Left ventricle myocardium inferior (tissue), 1 donor: ENCODE measurements around the gene TSPAN14. TPM values are rescaled to one million over a fixed set of nuclear protein-coding genes. Genes with fewer than 3 reads are reported as not detected.
A peak's percentile ranks its signal among the peaks of the same experiment; 100 is the strongest.

ENCODE experiments used
- DNase-seq: peaks from one replicate; pipeline ENCODE4 v3.0.0-alpha.2; 2020
- H3K27ac ChIP-seq: fragments of 200-600 bp; replicated peaks from 2 replicates; pipeline ENCODE4 v1.8.0; 2021
- H3K27me3 ChIP-seq: fragments of 200-600 bp; 2 replicates; pipeline ENCODE4 v1.8.0; 2021; ENCODE audit warnings: low read depth
- H3K36me3 ChIP-seq: fragments of 200-600 bp; 2 replicates; pipeline ENCODE4 v1.8.0; 2021
- H3K4me1 ChIP-seq: fragments of 200-600 bp; 2 replicates; pipeline ENCODE4 v1.8.0; 2021
- H3K4me3 ChIP-seq: fragments of 200-600 bp; 2 replicates; pipeline ENCODE4 v1.8.0; 2021; ENCODE audit warnings: mild to moderate bottlenecking, moderate library complexity
- H3K9me3 ChIP-seq: fragments of 200-600 bp; replicated peaks from 2 replicates; pipeline ENCODE4 v1.8.0; 2021
- intact Hi-C: fragments of 100-400 bp; cut with micrococcal nuclease; formaldehyde crosslinking; loops from one replicate; pipeline ENCODE4 v1.11.0; 2022
- total RNA-seq: library from RNA; stranded (reverse); fragmentation: NEBNext Ultra II Directional; extraction: Animal tissue kit (Norgen Biotek cat#: 25700); gene quantifications from one replicate; pipeline ENCODE4 v1.2.1, GENCODE V29; 2021
- TF ChIP-seq, protein P1 (sequence below): fragments of 200-600 bp; IDR thresholded peaks from 2 replicates; pipeline ENCODE4 v1.8.0; 2021; ENCODE audit warnings: antibody characterized with exemption, mild to moderate bottlenecking, borderline replicate concordance
- donor health status: DM: no; HTN: yes; CAD: no; lungs with severe emphysema.

The TSPAN14 gene
- total RNA-seq, 1 donor from 2014 or later, result 33.4 TPM

DNA sequence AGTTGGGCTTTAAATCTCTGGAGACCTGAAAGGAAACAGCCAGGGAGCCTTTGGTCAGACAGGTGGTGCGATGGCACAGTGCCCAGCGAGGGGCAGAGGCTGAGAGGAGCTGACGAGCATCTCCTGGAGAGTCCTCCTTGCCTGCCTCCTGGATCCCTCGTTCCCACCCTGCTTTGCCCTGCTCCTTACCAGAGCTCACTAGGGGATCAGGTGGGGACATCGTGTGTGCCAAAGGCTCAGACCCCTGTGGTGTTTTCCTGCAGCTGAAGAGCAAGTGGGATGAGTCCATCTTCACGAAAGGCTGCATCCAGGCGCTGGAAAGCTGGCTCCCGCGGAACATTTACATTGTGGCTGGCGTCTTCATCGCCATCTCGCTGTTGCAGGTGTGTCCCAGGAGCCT lies 61.8 kb downstream of the TSPAN14 start:
- peaks cover 94% of the 10 kb centered on the region for H3K4me1 ChIP-seq
- intact Hi-C loops, result no loop called here
- TF ChIP-seq, protein P1, sequence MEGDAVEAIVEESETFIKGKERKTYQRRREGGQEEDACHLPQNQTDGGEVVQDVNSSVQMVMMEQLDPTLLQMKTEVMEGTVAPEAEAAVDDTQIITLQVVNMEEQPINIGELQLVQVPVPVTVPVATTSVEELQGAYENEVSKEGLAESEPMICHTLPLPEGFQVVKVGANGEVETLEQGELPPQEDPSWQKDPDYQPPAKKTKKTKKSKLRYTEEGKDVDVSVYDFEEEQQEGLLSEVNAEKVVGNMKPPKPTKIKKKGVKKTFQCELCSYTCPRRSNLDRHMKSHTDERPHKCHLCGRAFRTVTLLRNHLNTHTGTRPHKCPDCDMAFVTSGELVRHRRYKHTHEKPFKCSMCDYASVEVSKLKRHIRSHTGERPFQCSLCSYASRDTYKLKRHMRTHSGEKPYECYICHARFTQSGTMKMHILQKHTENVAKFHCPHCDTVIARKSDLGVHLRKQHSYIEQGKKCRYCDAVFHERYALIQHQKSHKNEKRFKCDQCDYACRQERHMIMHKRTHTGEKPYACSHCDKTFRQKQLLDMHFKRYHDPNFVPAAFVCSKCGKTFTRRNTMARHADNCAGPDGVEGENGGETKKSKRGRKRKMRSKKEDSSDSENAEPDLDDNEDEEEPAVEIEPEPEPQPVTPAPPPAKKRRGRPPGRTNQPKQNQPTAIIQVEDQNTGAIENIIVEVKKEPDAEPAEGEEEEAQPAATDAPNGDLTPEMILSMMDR, result no peak
- DNase-seq, result no peak
- H3K36me3 ChIP-seq, result peaks cover 92% of the 10 kb centered on the region
- no peaks in the 10 kb centered on the region for H3K27me3 ChIP-seq
- H3K4me3 ChIP-seq, result no peak overlapping the region
- H3K9me3 ChIP-seq, result no peaks in the 10 kb centered on the region
- peak overlapping the region; percentile 82 for H3K27ac ChIP-seq

DNA sequence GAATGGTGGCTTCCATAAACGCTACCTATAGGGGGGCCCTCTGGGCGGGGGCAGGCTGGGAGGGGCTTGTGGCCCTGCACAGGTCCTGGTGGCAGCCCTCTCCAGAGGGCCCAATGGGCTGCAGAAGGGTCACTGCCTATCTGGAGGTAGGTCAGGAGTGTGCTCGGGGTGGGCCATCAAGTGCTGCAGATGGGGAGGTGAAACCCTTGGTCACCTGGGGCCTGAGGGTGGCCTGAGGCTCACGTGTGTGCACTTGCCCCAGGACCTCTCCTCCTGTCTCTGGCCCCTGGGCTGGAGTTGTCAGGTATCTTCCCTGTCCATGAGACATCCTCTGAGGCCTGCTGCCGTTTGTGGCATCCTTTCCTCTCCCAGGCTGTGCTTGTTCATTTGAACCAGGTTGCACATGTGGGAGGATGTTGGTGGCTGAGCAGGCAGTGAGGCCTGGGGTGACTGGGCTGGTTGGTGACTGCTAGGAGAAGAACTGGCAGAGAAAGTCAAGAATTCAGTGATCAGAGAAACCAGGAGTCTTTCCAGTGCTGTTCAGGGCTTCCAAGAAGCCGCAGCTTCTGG lies 62.5 kb downstream of the TSPAN14 start:
- intact Hi-C loops, result no loop called here
- Histone ChIP-seq H3K36me3 (peaks cover 90% of the 10 kb centered on the region), H3K4me3 (no peak overlapping the region), H3K27ac (peak overlapping the region; percentile 82), H3K4me1 (peaks cover 89% of the 10 kb centered on the region), H3K9me3 (no peaks in the 10 kb centered on the region), H3K27me3 (no peaks in the 10 kb centered on the region)
- DNase-seq, result no peak
- TF ChIP-seq, protein P1, result no peak

DNA sequence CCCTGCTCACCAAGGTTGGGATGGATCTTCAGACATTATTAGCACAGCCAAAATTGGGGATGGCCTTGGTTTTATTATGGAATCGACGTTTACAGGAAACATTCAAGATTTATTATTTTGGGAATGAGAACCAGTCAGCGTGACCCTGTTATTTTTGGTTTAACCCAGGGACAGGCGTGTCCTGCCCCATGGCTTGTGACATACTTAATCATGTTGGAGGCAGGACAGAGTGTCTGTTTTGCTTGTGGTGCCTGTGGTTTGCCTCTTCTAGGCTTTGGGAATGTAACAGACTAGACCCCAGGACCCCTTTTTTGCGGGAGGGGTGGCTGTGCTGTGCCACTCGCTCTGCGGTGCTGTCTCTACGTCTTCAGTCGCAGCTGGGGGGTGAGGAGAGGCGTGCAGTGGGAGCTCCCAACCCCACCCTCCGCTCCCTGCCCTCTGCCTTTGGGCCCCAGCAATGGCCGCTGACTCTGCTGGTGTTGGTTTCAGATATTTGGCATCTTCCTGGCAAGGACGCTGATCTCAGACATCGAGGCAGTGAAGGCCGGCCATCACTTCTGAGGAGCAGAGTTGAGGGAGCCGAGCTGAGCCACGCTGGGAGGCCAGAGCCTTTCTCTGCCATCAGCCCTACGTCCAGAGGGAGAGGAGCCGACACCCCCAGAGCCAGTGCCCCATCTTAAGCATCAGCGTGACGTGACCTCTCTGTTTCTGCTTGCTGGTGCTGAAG lies 63.5 kb downstream of the TSPAN14 start:
- DNase-seq, result no peak
- intact Hi-C loops, result no loop called here
- Histone ChIP-seq H3K27ac (peak overlapping the region; percentile 82), H3K4me1 (peaks cover 79% of the 10 kb centered on the region), H3K36me3 (peaks cover 81% of the 10 kb centered on the region), H3K4me3 (no peak overlapping the region), H3K27me3 (no peaks in the 10 kb centered on the region), H3K9me3 (no peaks in the 10 kb centered on the region)
- TF ChIP-seq, protein P1, result no peak

DNA sequence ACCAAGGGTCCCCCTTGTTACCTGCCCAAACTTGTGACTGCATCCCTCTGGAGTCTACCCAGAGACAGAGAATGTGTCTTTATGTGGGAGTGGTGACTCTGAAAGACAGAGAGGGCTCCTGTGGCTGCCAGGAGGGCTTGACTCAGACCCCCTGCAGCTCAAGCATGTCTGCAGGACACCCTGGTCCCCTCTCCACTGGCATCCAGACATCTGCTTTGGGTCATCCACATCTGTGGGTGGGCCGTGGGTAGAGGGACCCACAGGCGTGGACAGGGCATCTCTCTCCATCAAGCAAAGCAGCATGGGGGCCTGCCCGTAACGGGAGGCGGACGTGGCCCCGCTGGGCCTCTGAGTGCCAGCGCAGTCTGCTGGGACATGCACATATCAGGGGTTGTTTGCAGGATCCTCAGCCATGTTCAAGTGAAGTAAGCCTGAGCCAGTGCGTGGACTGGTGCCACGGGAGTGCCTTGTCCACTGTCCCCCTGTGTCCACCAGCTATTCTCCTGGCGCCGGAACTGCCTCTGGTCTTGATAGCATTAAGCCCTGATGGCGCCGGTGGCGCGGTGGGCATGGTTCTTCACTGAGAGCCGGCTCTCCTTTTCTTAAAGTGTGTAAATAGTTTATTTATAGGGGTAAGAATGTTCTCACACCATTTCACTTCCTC lies 64.2 kb downstream of the TSPAN14 start:
- no peaks in the 10 kb centered on the region for H3K27me3 ChIP-seq
- H3K9me3 ChIP-seq, result no peaks in the 10 kb centered on the region
- intact Hi-C loops, result no loop called here
- H3K4me3 ChIP-seq, result peak overlapping the region; percentile 17
- DNase-seq, result no peak
- H3K4me1 ChIP-seq, result peaks cover 74% of the 10 kb centered on the region
- H3K36me3 ChIP-seq, result peaks cover 74% of the 10 kb centered on the region
- H3K27ac ChIP-seq, result peak overlapping the region; percentile 82
- TF ChIP-seq, protein P1, result no peak

DNA sequence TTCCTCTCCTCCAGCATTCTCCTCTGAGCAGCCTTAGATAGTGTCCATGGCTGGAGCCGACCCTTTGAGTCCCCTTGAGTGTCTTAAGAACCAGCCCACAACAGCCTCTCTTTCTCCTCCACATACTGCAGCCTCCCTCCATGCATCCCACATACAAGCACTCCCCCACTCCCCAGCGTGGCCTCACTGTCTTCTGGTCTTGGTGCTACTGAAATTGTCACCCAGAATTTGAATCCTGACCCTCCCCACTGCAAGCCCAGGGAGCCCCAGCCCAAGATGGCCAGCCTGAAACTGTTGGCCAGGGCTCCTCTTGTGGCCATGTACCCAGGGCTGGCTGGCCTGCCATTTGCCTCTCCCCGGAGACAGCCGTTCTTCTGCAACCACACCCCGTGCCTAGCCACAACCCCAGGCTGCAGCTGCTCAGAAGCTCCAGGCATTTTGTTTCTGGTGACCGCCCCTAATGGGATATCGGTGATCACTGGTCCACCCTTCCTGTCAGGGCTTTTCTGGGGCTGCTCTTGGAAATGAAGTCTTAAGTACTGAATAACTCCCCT lies 64.8 kb downstream of the TSPAN14 start:
- DNase-seq, result peak; percentile 43
- TF ChIP-seq, protein P1, result no peak
- H3K4me3 ChIP-seq, result peak overlapping the region; percentile 17
- H3K36me3 ChIP-seq, result peaks cover 68% of the 10 kb centered on the region
- H3K27ac ChIP-seq, result peak overlapping the region; percentile 82
- H3K9me3 ChIP-seq, result no peaks in the 10 kb centered on the region
- H3K4me1 ChIP-seq, result peaks cover 73% of the 10 kb centered on the region
- intact Hi-C loops, result no loop called here
- H3K27me3 ChIP-seq, result no peaks in the 10 kb centered on the region
